Left kidney (tissue), 2 donors: ENCODE results near the gene ZNF679. TPM values are rescaled to one million over a fixed set of nuclear protein-coding genes. Genes with fewer than 3 reads are reported as not detected.
"Not testable (repeated sequence)": the region's sequence is repeated elsewhere in the genome, so short reads cannot be mapped to it uniquely, and the experiment has no call there.

Experiments
- DNase-seq: peaks from one replicate; pipeline ENCODE4 v3.0.0-alpha.2; 2013
- polyA plus RNA-seq: library from polyadenylated mRNA; unstranded; fragments of 120-200 nt; gene quantifications from one replicate; pipeline ENCODE4 v1.2.1, GENCODE V29; 2013; ENCODE audit not compliant: insufficient read length

Gene ZNF679
- polyA plus RNA-seq, 1 donor, result not detected

- DNase-seq, result no peak
These were observed 82.2 kb downstream of the ZNF679 start for GRCh38 chr7:64310426-64310825.

- no peak for DNase-seq
These were observed 84.6 kb downstream of the ZNF679 start for GRCh38 chr7:64312826-64313225.

GRCh38 chr7:64313740-64314491, 85.6 kb downstream of the ZNF679 start, which contains the start of gene ZNF736:
ZNF736 (plus strand) TSS chr7:64313961; CDS start chr7:64314151, 190 bp downstream.
- peak; percentile 94 for DNase-seq

GRCh38 chr7:64314566-64314965, 86.3 kb downstream of the ZNF679 start:
- DNase-seq, result no peak

GRCh38 chr7:64316031-64316742, 87.9 kb downstream of the ZNF679 start:
- not testable (repeated sequence) for DNase-seq

Other genes with a start within 250 kb of the ZNF679 start
- gene ZNF722, start 229.6 kb upstream of the ZNF679 start, polyA plus RNA-seq, result not detected
- gene ZNF727, start 183.0 kb upstream of the ZNF679 start, polyA plus RNA-seq, result 0.32 TPM
- gene ZNF735, start 21.3 kb upstream of the ZNF679 start, polyA plus RNA-seq, result not detected
- 30.6 TPM for gene ZNF736, start 85.5 kb downstream of the ZNF679 start, polyA plus RNA-seq